GM12878 (cell line): ENCODE measurements around the gene METRN. TPM values are rescaled to one million over a fixed set of nuclear protein-coding genes. Genes with fewer than 3 reads are reported as not detected.
"Not testable (repeated sequence)": the region's sequence is repeated elsewhere in the genome, so short reads cannot be mapped to it uniquely, and the experiment has no call there.

ENCODE experiments used
- ATAC-seq: fragments of 200-7000 bp; cut with Tn5 transposase; 3 replicates; pipeline ENCODE4 v1.9.1; 2020; ENCODE audit warnings: mild to moderate bottlenecking, moderate library complexity
- BruUV-seq: library from RNA; stranded (reverse); fragments of 400-500 nt; replicated peaks from 2 replicates; lab custom pipeline; 2021; lab: Mats Ljungman, UMichigan
- CTCF ChIA-PET: fragments of 300-600 bp; sonication (Branson Sonifier 250); formaldehyde crosslinking; extraction: SDS; loops from one replicate; lab custom pipeline; 2021; ENCODE audit warnings: inconsistent platforms; lab: Yijun Ruan, JAX
- POLR2A ChIA-PET: fragments of 350-600 bp; formaldehyde crosslinking; extraction: SDS; loops from one replicate; lab custom pipeline; 2021; ENCODE audit warnings: inconsistent platforms; lab: Charles Lee
- RAD21 ChIA-PET: fragments of 300-600 bp; sonication (Branson Sonifier 250); formaldehyde crosslinking; loops from one replicate; lab custom pipeline; 2023; ENCODE audit warnings: antibody characterized with exemption; ENCODE audit not compliant: unreplicated experiment; lab: Charles Lee
- SMC1A ChIA-PET: fragments of 300-600 bp; sonication (Branson Sonifier 250); formaldehyde crosslinking; loops from one replicate; lab custom pipeline; 2023; ENCODE audit not compliant: unreplicated experiment, uncharacterized antibody; lab: Charles Lee
- DNase-seq: peaks from one replicate; pipeline ENCODE4 v3.0.0-alpha.2; 2011; ENCODE audit warnings: low read depth, low spot score
- FAIRE-seq: peaks from 3 replicates; lab custom pipeline; 2011; peaks lifted over from hg19 to GRCh38; lab: Jason Lieb, UNC
- H2AFZ ChIP-seq: 2 replicates; pipeline ENCODE4 v1.6.0; 2011; ENCODE audit warnings: low read depth, low read length, control low read depth; ENCODE audit not compliant: control insufficient read depth
- H3K27ac ChIP-seq: 2 replicates; pipeline ENCODE4 v1.5.1; 2011; ENCODE audit warnings: control low read depth; ENCODE audit not compliant: control insufficient read depth, insufficient read depth
- H3K27me3 ChIP-seq, 2 experiments: replicated peaks in 1 of 2; 2 replicates each; pipeline versions ENCODE4 v1.6.0 to v1.6.1; 2011; ENCODE audit warnings: low read length in 1 of 2; ENCODE audit not compliant: control insufficient read depth in 2 of 2, insufficient read depth in 2 of 2
- H3K36me3 ChIP-seq, 2 experiments: 2 replicates each; pipeline ENCODE4 v1.5.1; 2011; ENCODE audit warnings: low read length in 1 of 2; ENCODE audit not compliant: control insufficient read depth in 2 of 2, insufficient read depth in 2 of 2
- H3K4me1 ChIP-seq: 2 replicates; pipeline ENCODE4 v1.6.1; 2011; ENCODE audit warnings: mild to moderate bottlenecking, low read length, moderate library complexity, mixed read lengths; ENCODE audit not compliant: control insufficient read depth, insufficient read depth
- H3K4me2 ChIP-seq: 2 replicates; pipeline ENCODE4 v1.6.0; 2011; ENCODE audit warnings: control low read depth; ENCODE audit not compliant: control insufficient read depth, insufficient read depth
- H3K4me3 ChIP-seq: fragments of 200-600 bp; sonication (generic); 2 replicates; pipeline ENCODE4 v1.5.1; 2016
- H3K79me2 ChIP-seq: 2 replicates; pipeline ENCODE4 v1.6.0; 2011; ENCODE audit warnings: low read length; ENCODE audit not compliant: control insufficient read depth, insufficient read depth
- H3K9ac ChIP-seq: 2 replicates; pipeline ENCODE4 v1.8.0; 2011; ENCODE audit warnings: low read length, control low read depth, mixed read lengths; ENCODE audit not compliant: control insufficient read depth, insufficient read depth
- H3K9me3 ChIP-seq: replicated peaks from 3 replicates; pipeline ENCODE4 v1.5.1; 2011; ENCODE audit warnings: mild to moderate bottlenecking, low read length; ENCODE audit not compliant: control insufficient read depth, insufficient read depth
- H4K20me1 ChIP-seq: 2 replicates; pipeline ENCODE4 v1.6.0; 2011; ENCODE audit not compliant: control insufficient read depth, insufficient read depth
- CEBPB ChIP-seq, 2 experiments: fragments of 150-350 bp in 1 of 2; IDR thresholded peaks; 2 replicates each; pipeline ENCODE4 v1.6.1; 2012 to 2014; ENCODE audit warnings: low read depth in 2 of 2, low read length in 2 of 2, borderline replicate concordance in 1 of 2, inconsistent platforms in 1 of 2
- RUNX3 ChIP-seq: IDR thresholded peaks from 2 replicates; pipeline ENCODE4 v1.6.1; 2012; ENCODE audit warnings: low read length, inconsistent platforms
- WGBS: methylation state at CpG from one replicate; pipeline ENCODE4 v1.1.6; 2016; ENCODE audit warnings: low lambda C conversion rate; ENCODE audit not compliant: insufficient replicate concordance, insufficient coverage; ENCODE audit errors: missing lambda C conversion rate; 5-methylcytosine and 5-hydroxymethylcytosine counted together
- in situ Hi-C: fragments of 300-500 bp; cut with MboI; formaldehyde crosslinking; loops from 9 replicates; pipeline ENCODE4 v1.14.3; 2018; ENCODE audit warnings: mixed read lengths
- intact Hi-C: fragments of 100-400 bp; cut with micrococcal nuclease; formaldehyde crosslinking; loops from one replicate; pipeline ENCODE4 v1.14.2; 2022; ENCODE audit not compliant: unreplicated experiment
- polyA plus RNA-seq, 11 experiments: library from polyadenylated mRNA; depleted of rRNA in 4 of 11; unstranded in 6 of 11; stranded (reverse) in 5 of 11; fragments of >200 nt; fragmentation: Nextera tagmentation in 4 of 11; fragmentation: Illumina TruSeq in 1 of 11; extraction: Ambion mirVana in 4 of 11; extraction: Trizol in 1 of 11; gene quantifications; 1 replicate in 1 of 11; 2 replicates in 10 of 11; pipeline versions ENCODE4 v1.2.1 to v1.2.3, GENCODE V29; 2011 to 2016; ENCODE audit warnings: inconsistent platforms in 2 of 11, missing spikeins in 2 of 11, low read depth in 1 of 11
- total RNA-seq, 4 experiments: library from RNA; depleted of rRNA in 3 of 4; stranded (reverse); fragments of >200 nt in 3 of 4; fragmentation: Illumina TruSeq in 1 of 4; extraction: Trizol in 1 of 4; gene quantifications; 2 replicates each; pipeline versions ENCODE4 v1.2.1 to v1.2.3, GENCODE V29; 2013 to 2021
- TF ChIP-seq, protein P1 (sequence below): IDR thresholded peaks from 2 replicates; pipeline ENCODE4 v1.6.1; 2012; ENCODE audit warnings: mild to moderate bottlenecking, low read depth, low read length

The METRN gene
- total and polyA plus RNA-seq, 10 of the 15 experiments (the other 5 are each of a cell fraction or from before 2014, with no cell fraction given), result 0.11 to 12.8 (median 1.1) TPM; not detected in 1

- TF ChIP-seq, protein P1, sequence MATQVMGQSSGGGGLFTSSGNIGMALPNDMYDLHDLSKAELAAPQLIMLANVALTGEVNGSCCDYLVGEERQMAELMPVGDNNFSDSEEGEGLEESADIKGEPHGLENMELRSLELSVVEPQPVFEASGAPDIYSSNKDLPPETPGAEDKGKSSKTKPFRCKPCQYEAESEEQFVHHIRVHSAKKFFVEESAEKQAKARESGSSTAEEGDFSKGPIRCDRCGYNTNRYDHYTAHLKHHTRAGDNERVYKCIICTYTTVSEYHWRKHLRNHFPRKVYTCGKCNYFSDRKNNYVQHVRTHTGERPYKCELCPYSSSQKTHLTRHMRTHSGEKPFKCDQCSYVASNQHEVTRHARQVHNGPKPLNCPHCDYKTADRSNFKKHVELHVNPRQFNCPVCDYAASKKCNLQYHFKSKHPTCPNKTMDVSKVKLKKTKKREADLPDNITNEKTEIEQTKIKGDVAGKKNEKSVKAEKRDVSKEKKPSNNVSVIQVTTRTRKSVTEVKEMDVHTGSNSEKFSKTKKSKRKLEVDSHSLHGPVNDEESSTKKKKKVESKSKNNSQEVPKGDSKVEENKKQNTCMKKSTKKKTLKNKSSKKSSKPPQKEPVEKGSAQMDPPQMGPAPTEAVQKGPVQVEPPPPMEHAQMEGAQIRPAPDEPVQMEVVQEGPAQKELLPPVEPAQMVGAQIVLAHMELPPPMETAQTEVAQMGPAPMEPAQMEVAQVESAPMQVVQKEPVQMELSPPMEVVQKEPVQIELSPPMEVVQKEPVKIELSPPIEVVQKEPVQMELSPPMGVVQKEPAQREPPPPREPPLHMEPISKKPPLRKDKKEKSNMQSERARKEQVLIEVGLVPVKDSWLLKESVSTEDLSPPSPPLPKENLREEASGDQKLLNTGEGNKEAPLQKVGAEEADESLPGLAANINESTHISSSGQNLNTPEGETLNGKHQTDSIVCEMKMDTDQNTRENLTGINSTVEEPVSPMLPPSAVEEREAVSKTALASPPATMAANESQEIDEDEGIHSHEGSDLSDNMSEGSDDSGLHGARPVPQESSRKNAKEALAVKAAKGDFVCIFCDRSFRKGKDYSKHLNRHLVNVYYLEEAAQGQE, result no peak
- no peak for TF ChIP-seq RUNX3
- TF ChIP-seq CEBPB (IDR thresholded peaks at IDR 0.05; ENCODE audit: borderline replicate concordance in 1 of 2, low read depth in 2 of 2, low read length in 2 of 2), result no peak
Observed at GRCh38 chr16:752007-752312, 37.0 kb downstream of the METRN start (continued).

- in situ Hi-C loops, H3K4me3 ChIP-seq, intact Hi-C loops, SMC1A ChIA-PET, DNase-seq, H3K4me2 ChIP-seq, H3K27ac ChIP-seq, ATAC-seq, H3K4me1 ChIP-seq, H3K9ac ChIP-seq, H2AFZ ChIP-seq, CTCF ChIA-PET, H3K36me3 ChIP-seq, POLR2A ChIA-PET, BruUV-seq, H4K20me1 ChIP-seq, FAIRE-seq, H3K79me2 ChIP-seq, H3K27me3 ChIP-seq, H3K9me3 ChIP-seq: not testable (repeated sequence)
- RAD21 ChIA-PET, result interaction anchor here (0.5 to 0.6 kb wide), 2 partner anchors 311 to 387 kb away, joined by 3 read pairs; no protein-coding TSS in a partner anchor
- 59% methylated on average over 11 of the region's 11 CpGs for WGBS
Observed at GRCh38 chr16:754121-754607, 39.2 kb downstream of the METRN start.
